GM19193 (cell line): ENCODE results near the gene KCNB1.

Experiments
- POLR2A ChIP-seq: IDR thresholded peaks from 4 replicates; pipeline ENCODE4 v1.6.1; 2011; ENCODE audit not compliant: insufficient read depth, insufficient read length; ENCODE audit errors: extremely low read depth

The KCNB1 gene

GRCh38 chr20:49508435-49509199, 26.1 kb upstream of the KCNB1 start:
- no peak for TF ChIP-seq POLR2A

- TF ChIP-seq POLR2A = no peak
Observed at GRCh38 chr20:49507741-49508434, 25.4 kb upstream of the KCNB1 start.

GRCh38 chr20:49505518-49505917, 23.1 kb upstream of the KCNB1 start:
- TF ChIP-seq POLR2A = no peak

- TF ChIP-seq POLR2A = no peak
Observed at GRCh38 chr20:49503176-49503575, 20.7 kb upstream of the KCNB1 start.

- no peak for TF ChIP-seq POLR2A
Observed at GRCh38 chr20:49501917-49502316, 19.4 kb upstream of the KCNB1 start.

- TF ChIP-seq POLR2A = no peak
Observed at GRCh38 chr20:49497398-49497669, 14.9 kb upstream of the KCNB1 start.

GRCh38 chr20:49496553-49497397, 14.3 kb upstream of the KCNB1 start:
- TF ChIP-seq POLR2A = no peak

- no peak for TF ChIP-seq POLR2A
Observed at GRCh38 chr20:49496043-49496442, 13.6 kb upstream of the KCNB1 start.

GRCh38 chr20:49490689-49491088, 8.2 kb upstream of the KCNB1 start:
- no peak for TF ChIP-seq POLR2A

GRCh38 chr20:49489688-49490087, 7.2 kb upstream of the KCNB1 start:
- no peak for TF ChIP-seq POLR2A

GRCh38 chr20:49486064-49486463, 3.6 kb upstream of the KCNB1 start:
- TF ChIP-seq POLR2A = no peak

- TF ChIP-seq POLR2A = no peak
Observed at GRCh38 chr20:49485563-49485962, 3.1 kb upstream of the KCNB1 start.

GRCh38 chr20:49484180-49485140, 2.0 kb upstream of the KCNB1 start:
- TF ChIP-seq POLR2A = no peak

- TF ChIP-seq POLR2A = no peak
Observed at GRCh38 chr20:49483696-49484123, 1.2 kb upstream of the KCNB1 start.
